Epidermal melanocyte (primary cell): Measurements from ENCODE around the gene COL11A1.
"Not testable (repeated sequence)": the region's sequence is repeated elsewhere in the genome, so short reads cannot be mapped to it uniquely, and the experiment has no call there.

ENCODE experiments used
- DNase-seq: peaks from one replicate; pipeline ENCODE4 v3.0.0; 2011; ENCODE audit warnings: low spot score; ENCODE audit not compliant: insufficient read length

Gene COL11A1

GRCh38 chr1:102837551-102837950 is 270.8 kb downstream of the COL11A1 start:
- no peak for DNase-seq

- DNase-seq: no peak
Observed at GRCh38 chr1:102836991-102837390, 271.3 kb downstream of the COL11A1 start.

GRCh38 chr1:102834688-102835320 is 273.5 kb downstream of the COL11A1 start:
- no peak for DNase-seq

DNA sequence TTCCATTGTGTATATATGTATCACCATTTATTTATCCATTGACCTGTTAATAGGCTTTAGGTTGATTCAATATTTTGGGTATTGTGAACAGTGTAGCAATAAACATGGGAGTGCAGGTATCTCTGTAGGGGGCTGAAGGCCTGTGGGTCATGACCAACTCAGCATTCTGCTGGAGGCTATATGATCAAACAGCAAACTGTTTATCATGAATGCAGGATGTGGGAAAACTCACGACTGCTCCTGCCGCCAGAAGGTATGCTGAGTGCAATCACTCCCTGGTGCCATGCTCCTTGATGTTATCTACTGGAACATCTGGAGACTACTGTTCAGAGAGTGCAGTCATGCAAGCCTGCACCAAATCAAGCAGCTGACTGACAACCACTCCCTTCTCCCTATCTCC is 275.2 kb downstream of the COL11A1 start:
- no peak for DNase-seq

GRCh38 chr1:102826706-102827105 is 281.6 kb downstream of the COL11A1 start:
- not testable (repeated sequence) for DNase-seq
